ENCODE measurements around the gene PCLAF. TPM values are rescaled to one million over a fixed set of nuclear protein-coding genes. Genes with fewer than 3 reads are reported as not detected.

PCLAF gene
- polyA plus RNA-seq, 2 of the 4 experiments (the other 2 are of a cell fraction), result 221 to 452 TPM

DNA sequence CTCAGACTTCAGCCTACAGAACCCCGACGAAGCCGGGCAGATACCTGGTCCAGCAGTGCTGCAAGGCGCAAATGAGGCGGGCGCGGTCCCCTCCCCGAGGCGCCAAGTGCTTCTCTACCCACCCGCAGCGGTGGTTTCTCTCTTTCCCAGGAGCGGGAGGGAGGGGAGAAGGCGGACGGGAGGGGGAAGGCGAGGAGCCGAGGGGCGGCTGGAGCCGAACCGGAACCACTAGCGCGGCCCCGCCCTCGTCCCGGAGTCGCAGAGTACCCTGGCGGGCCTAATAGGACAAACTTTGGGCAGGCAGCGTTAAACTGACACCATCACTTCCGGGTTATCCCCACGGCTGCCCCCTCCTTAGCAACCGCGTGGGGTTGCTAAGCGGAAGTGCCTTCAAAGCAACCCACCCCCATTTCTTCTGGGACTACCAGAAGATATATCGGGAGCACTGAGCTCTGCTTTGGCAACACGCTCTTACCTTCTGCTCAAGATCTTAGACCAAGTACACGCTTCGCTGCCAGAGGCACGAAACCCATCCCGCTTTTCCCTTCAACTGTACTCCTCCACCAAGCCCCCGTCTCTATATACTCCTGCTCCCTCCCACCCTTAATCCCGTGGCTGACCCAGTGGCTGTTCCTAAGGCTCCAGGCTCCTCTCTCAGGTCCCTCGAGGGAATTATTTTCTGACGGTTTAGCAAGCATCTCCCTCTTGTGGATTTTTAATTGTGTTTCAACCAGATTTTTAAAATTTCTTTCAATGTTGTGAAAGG, 25.1 kb downstream of the PCLAF start, which contains the start of gene CSNK1G1 (continued):
- no peak for TF ChIP-seq ELK1 (IDR thresholded peaks at IDR 0.05; ENCODE audit: low read depth, low read length)
- no peak for TF ChIP-seq ZC3H11A (IDR thresholded peaks at IDR 0.05)
- no peak for TF ChIP-seq TP53 (CRISPR knock-in tag; IDR thresholded peaks at IDR 0.05)
- no peak for TF ChIP-seq RNF2 (IDR thresholded peaks at IDR 0.05; ENCODE audit: borderline replicate concordance, low read depth)
- TF ChIP-seq NPAS2 (CRISPR knock-in tag; IDR thresholded peaks at IDR 0.05; ENCODE audit: borderline replicate concordance), result no peak
- TF ChIP-seq RFX5 (IDR thresholded peaks at IDR 0.05), result peak; percentile 56; the same call in 1 of the 2 replicates
- TF ChIP-seq ZFP36 (IDR thresholded peaks at IDR 0.05; ENCODE audit: borderline replicate concordance, partially characterized antibody), result no peak
- TF ChIP-seq, protein P1, sequence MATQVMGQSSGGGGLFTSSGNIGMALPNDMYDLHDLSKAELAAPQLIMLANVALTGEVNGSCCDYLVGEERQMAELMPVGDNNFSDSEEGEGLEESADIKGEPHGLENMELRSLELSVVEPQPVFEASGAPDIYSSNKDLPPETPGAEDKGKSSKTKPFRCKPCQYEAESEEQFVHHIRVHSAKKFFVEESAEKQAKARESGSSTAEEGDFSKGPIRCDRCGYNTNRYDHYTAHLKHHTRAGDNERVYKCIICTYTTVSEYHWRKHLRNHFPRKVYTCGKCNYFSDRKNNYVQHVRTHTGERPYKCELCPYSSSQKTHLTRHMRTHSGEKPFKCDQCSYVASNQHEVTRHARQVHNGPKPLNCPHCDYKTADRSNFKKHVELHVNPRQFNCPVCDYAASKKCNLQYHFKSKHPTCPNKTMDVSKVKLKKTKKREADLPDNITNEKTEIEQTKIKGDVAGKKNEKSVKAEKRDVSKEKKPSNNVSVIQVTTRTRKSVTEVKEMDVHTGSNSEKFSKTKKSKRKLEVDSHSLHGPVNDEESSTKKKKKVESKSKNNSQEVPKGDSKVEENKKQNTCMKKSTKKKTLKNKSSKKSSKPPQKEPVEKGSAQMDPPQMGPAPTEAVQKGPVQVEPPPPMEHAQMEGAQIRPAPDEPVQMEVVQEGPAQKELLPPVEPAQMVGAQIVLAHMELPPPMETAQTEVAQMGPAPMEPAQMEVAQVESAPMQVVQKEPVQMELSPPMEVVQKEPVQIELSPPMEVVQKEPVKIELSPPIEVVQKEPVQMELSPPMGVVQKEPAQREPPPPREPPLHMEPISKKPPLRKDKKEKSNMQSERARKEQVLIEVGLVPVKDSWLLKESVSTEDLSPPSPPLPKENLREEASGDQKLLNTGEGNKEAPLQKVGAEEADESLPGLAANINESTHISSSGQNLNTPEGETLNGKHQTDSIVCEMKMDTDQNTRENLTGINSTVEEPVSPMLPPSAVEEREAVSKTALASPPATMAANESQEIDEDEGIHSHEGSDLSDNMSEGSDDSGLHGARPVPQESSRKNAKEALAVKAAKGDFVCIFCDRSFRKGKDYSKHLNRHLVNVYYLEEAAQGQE (IDR thresholded peaks at IDR 0.05), result no peak
- TF ChIP-seq MAZ (IDR thresholded peaks at IDR 0.05; ENCODE audit: borderline replicate concordance, low read depth, low read length), result peak; percentile 69; the same call in 1 of the 2 replicates
- no peak for TF ChIP-seq TFCP2L1 (CRISPR knock-in tag; IDR thresholded peaks at IDR 0.05)
- no peak for TF ChIP-seq MAFK (IDR thresholded peaks at IDR 0.05; ENCODE audit: partially characterized antibody)
- no peak for TF ChIP-seq KDM1A (IDR thresholded peaks at IDR 0.05; ENCODE audit: low read depth)
- TF ChIP-seq FOSL2 (IDR thresholded peaks at IDR 0.05), result no peak
- no peak for TF ChIP-seq FOSL2 (CRISPR knock-in tag; IDR thresholded peaks at IDR 0.05)
- peak; percentile 85 for TF ChIP-seq SMC3 (IDR thresholded peaks at IDR 0.05)
- TF ChIP-seq SREBF2 (IDR thresholded peaks at IDR 0.05), result no peak
- no peak for TF ChIP-seq RARB (CRISPR knock-in tag; IDR thresholded peaks at IDR 0.05)
- no peak for TF ChIP-seq E2F6 (IDR thresholded peaks at IDR 0.05; ENCODE audit: borderline replicate concordance, low read depth)
- no peak for TF ChIP-seq BHLHE40 (IDR thresholded peaks at IDR 0.05; ENCODE audit: low read depth, low read length)
- TF ChIP-seq RAD21 (conservative IDR thresholded peaks at IDR 0.05 in 1 of 2, IDR thresholded peaks at IDR 0.05 in 1 of 2), result peak; percentile 70 to 83
- TF ChIP-seq GATA3 (IDR thresholded peaks at IDR 0.05; ENCODE audit: borderline replicate concordance), result peak; percentile 32; the same call in 1 of the 2 replicates
- no peak for TF ChIP-seq HOXA7 (CRISPR knock-in tag; IDR thresholded peaks at IDR 0.05)
- TF ChIP-seq FOXS1 (CRISPR knock-in tag; IDR thresholded peaks at IDR 0.05), result no peak
- no peak for TF ChIP-seq FOSB (CRISPR knock-in tag; IDR thresholded peaks at IDR 0.05)
- 0 out of 3 replicates have a peak, but pooled peaks have one; percentile 45 for TF ChIP-seq BCL3 (IDR thresholded peaks at IDR 0.05)

All from A549 (cell line).